ENCODE data around the gene SERPINB13. TPM values are rescaled to one million over a fixed set of nuclear protein-coding genes. Genes with fewer than 3 reads are reported as not detected.

SERPINB13 gene
- total and polyA plus RNA-seq, 9 of the 15 experiments (the other 6 are each of a cell fraction or from before 2014, with no cell fraction given) = not detected

DNA sequence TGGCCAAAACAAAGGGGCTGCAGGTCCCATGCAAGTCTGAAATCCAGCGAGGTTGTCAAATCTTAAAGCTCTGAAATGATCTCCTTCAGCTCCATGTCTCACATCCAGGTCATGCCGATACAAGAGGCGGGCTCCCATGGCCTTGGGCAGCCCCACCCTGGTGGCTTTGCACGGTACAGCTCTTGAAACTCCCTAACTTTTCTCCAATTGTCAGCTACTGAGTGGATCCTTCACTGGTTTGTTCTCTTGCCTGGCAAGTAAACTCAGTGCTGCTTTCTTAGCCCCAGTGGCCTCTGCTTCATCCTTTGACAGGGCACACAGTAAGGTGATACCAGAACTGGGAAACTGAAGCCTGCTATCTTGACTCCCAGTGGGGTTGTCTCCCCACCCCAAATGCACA is 26.3 kb downstream of the SERPINB13 start:
- intact Hi-C loops (cut with micrococcal nuclease) (no loop called here), in situ Hi-C loops (cut with MboI) (no loop called here)
- no peak overlapping the region for H2AFZ ChIP-seq (ENCODE audit: low read depth, low read length)
- no peak overlapping the region for H3K27ac ChIP-seq (ENCODE audit: extremely low read depth, low read depth, low read length)
- H3K9me3 ChIP-seq (replicated peaks; ENCODE audit: control insufficient read depth, insufficient read depth, low read depth, low read length) = no peaks in the 10 kb centered on the region
- no peak for DNase-seq (ENCODE audit: extremely low read depth in 1 of 4, low spot score in 3 of 4)
- H3K9me1 ChIP-seq (ENCODE audit: control insufficient read depth, insufficient read depth, low read length) = no peaks in the 10 kb centered on the region
- no peaks in the 10 kb centered on the region for H4K20me1 ChIP-seq (replicated peaks; ENCODE audit: control insufficient read depth, insufficient read depth, low read length)
- no TSS peak for BruUV-seq (replicated peaks)
- no peaks in the 10 kb centered on the region for H3K4me1 ChIP-seq (replicated peaks in 1 of 2; ENCODE audit: control insufficient read depth in 2 of 2, insufficient read depth in 2 of 2, low read length in 2 of 2)
- H3K36me3 ChIP-seq (ENCODE audit: control insufficient read depth, insufficient read depth, low read length) = no peaks in the 10 kb centered on the region
- FAIRE-seq = no peak
- H3K4me3 ChIP-seq = no peak overlapping the region
- CTCF ChIA-PET (ENCODE audit: low intra/inter-chr PET ratio) = no interaction called here
- no peak overlapping the region for H3K9ac ChIP-seq (ENCODE audit: insufficient read depth in 1 of 2, low read depth in 2 of 2, low read length in 2 of 2)
- H3K79me2 ChIP-seq (ENCODE audit: control insufficient read depth, insufficient read depth, low read length) = no peaks in the 10 kb centered on the region
- no peaks in the 10 kb centered on the region for H3K27me3 ChIP-seq (ENCODE audit: control insufficient read depth in 2 of 2, insufficient read depth in 2 of 2, low read length in 2 of 2)
- H3K4me2 ChIP-seq (ENCODE audit: insufficient read depth, low read length) = no peak overlapping the region
- no peak for ATAC-seq
- WGBS (ENCODE audit: insufficient coverage, low coverage, missing lambda C conversion rate) = 6% methylated on average over 3 of the region's 4 CpGs
- POLR2A ChIA-PET = interaction anchor here (0.6 kb wide), 1 partner anchor 358 kb away, joined by 3 read pairs; no protein-coding TSS in a partner anchor
- TF ChIP-seq ZNF77 (CRISPR knock-in tag; IDR thresholded peaks at IDR 0.05) = no peak
- TF ChIP-seq CBX5 (IDR thresholded peaks at IDR 0.05; ENCODE audit: borderline replicate concordance, low read depth) = no peak
- TF ChIP-seq TCF7L2 (IDR thresholded peaks at IDR 0.05; ENCODE audit: low read depth, low read length) = no peak
- no peak for TF ChIP-seq ARID3B (CRISPR knock-in tag; IDR thresholded peaks at IDR 0.05; ENCODE audit: borderline replicate concordance)
- no peak for TF ChIP-seq FOXP1 (CRISPR knock-in tag; IDR thresholded peaks at IDR 0.05)
- no peak for TF ChIP-seq GABPB2 (CRISPR knock-in tag; conservative IDR thresholded peaks at IDR 0.05)
- TF ChIP-seq SMARCB1 (IDR thresholded peaks at IDR 0.05; ENCODE audit: insufficient read length, low read depth) = no peak
- no peak for TF ChIP-seq PBX2 (CRISPR knock-in tag; IDR thresholded peaks at IDR 0.05; ENCODE audit: low read depth)
- no peak for TF ChIP-seq PBX2 (tag; conservative IDR thresholded peaks at IDR 0.05; ENCODE audit: low read depth)
- no peak for TF ChIP-seq NFXL1 (CRISPR knock-in tag; IDR thresholded peaks at IDR 0.05)
- TF ChIP-seq ZNF175 (CRISPR knock-in tag; IDR thresholded peaks at IDR 0.05; ENCODE audit: low read depth) = no peak
- TF ChIP-seq, protein P1, sequence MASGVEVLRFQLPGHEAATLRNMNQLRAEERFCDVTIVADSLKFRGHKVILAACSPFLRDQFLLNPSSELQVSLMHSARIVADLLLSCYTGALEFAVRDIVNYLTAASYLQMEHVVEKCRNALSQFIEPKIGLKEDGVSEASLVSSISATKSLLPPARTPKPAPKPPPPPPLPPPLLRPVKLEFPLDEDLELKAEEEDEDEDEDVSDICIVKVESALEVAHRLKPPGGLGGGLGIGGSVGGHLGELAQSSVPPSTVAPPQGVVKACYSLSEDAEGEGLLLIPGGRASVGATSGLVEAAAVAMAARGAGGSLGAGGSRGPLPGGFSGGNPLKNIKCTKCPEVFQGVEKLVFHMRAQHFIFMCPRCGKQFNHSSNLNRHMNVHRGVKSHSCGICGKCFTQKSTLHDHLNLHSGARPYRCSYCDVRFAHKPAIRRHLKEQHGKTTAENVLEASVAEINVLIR (CRISPR knock-in tag; IDR thresholded peaks at IDR 0.05) = no peak
- no peak for TF ChIP-seq DEAF1 (CRISPR knock-in tag; IDR thresholded peaks at IDR 0.05)
- TF ChIP-seq CEBPG (CRISPR knock-in tag; IDR thresholded peaks at IDR 0.05) = no peak
- TF ChIP-seq CEBPG (tag; conservative IDR thresholded peaks at IDR 0.05 in 1 of 2, IDR thresholded peaks at IDR 0.05 in 1 of 2) = no peak
- no peak for TF ChIP-seq ZNF121 (CRISPR knock-in tag; conservative IDR thresholded peaks at IDR 0.05)
- no peak for TF ChIP-seq ZKSCAN3 (CRISPR knock-in tag; IDR thresholded peaks at IDR 0.05)

Measured in K562 (cell line).